HG03039 (cell line): ENCODE data around the gene FRG2C.
"Not testable (repeated sequence)": the region's sequence is repeated elsewhere in the genome, so short reads cannot be mapped to it uniquely, and the experiment has no call there.

ENCODE experiments used
- ATAC-seq: cut with Tn5 transposase; IDR thresholded peaks from one replicate; pipeline ENCODE4 v1.9.1; 2021; ENCODE audit warnings: mild to moderate bottlenecking, moderate library complexity; ENCODE audit not compliant: unreplicated experiment

Gene FRG2C

DNA sequence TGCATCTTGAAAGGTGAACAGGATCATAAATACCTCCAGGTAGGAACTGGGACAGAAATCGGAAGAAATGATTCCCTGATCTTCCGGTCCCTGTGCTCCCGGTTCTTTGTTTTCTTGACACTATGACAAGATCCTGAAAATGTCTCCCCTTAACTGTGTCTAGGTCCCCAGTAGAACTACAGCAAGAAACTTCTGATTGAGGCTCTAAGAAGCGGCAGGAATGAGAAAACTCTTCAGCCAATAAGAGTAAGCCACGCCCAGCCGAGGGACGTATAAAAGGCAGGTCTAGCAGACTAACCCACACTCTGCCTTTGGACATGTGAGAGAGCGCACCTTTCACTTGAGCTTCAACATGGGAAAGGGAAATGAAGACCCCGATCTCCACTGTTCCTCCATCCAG lies at the start of gene FRG2C:
TSS of gene FRG2C (plus strand) at position 301 of the 400 bp plus-strand sequence. CDS start at position 353, 52 bp downstream.
- not testable (repeated sequence) for ATAC-seq

DNA sequence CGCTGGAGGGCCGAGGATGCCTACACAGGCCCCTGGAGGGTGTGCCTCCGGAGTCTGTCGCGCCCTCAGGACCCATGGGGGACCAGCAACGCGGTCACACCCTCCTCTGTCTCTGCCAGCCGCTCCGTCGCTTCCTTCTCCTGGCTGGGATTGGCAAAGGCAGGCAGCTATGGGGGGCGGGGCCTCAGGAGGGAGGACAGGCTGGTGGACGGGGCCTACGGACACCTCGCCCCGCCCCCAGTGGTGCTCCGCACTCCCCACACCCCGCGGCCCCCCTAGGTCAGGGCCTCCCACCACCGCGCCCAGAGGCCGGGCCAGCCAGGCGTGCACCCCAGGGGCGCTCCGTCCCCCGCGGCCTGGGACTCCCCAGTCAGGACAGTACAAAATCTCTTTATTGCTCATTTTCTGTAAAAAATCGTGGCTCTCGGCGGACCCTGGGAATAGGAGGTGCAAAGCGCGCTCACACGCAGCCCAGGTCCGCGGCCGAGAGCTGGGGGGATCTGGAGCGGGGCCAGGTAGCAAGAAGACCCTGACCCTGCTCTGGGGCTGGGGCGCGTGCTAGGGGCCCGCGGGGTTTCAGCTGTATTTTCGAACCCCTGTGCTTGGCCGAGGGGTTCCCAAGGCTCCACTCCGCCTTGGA lies 45.3 kb upstream of the FRG2C start:
- ATAC-seq = not testable (repeated sequence)

DNA sequence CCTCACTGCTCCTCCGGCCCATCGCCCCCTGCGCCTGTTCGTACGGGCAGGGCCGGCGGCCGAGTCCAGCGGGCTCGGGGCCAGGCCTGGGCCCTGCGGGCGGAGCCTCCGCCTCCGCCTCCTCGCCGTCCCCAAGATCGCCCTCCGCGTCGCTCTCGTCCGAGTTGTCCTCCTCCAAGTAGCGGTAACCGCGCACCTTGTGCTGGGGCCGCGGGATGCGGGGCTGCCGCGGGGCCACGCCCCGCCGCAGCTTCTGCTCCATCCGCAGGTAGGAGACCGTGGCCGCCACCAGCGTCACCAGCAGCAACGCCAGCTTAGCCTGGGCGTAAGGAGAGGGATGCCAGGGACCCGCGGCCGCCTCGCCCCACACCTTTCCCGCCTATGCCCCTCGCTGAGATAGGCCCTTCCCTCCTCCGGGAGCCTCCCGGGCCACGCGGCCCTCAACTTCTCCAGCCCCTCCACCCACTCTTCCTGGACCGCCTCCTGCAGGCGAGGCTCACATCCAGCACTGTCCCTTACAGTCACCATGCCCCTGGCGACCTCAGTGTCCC lies 44.6 kb upstream of the FRG2C start:
- ATAC-seq = not testable (repeated sequence)

DNA sequence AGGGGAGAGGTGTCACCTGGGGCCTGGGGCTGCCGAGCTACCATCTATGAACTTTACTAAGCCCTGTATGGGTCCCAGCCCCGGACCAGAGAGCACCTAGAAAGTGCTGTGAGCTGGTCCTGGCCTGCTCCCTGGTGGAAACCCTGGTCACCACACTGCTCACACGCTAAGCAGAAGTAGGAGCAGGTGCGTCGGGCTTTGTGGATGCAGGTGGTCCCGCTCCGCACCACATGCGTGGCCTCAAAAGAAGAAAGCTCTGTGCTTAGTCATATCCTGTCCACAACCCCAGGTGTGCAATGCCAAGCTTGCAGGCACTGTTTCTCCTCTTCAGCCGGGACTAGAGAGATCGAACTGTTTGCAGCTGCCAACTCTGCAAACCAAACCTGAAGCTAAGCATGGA lies 42.4 kb upstream of the FRG2C start:
- ATAC-seq = not testable (repeated sequence)

DNA sequence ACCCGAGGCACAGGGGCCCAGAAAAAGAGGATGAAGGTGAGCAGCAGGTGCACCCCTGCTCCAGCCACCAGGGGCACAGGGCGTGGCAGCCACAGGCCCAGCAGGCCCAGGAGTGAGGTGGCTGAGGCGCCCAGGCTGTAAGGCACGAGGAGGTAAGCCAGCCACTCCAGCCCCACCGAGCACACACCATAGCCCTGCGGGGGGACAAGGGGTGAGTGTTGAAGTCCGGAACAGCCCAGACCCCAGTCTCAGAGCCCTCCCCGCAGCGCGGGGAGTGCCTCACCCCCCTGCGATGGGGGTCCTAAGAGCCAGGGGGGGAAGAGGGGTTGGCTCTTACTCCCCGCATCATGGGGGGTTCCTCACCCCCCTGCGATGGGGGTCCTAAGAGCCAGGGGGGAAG lies 40.5 kb upstream of the FRG2C start:
- not testable (repeated sequence) for ATAC-seq

DNA sequence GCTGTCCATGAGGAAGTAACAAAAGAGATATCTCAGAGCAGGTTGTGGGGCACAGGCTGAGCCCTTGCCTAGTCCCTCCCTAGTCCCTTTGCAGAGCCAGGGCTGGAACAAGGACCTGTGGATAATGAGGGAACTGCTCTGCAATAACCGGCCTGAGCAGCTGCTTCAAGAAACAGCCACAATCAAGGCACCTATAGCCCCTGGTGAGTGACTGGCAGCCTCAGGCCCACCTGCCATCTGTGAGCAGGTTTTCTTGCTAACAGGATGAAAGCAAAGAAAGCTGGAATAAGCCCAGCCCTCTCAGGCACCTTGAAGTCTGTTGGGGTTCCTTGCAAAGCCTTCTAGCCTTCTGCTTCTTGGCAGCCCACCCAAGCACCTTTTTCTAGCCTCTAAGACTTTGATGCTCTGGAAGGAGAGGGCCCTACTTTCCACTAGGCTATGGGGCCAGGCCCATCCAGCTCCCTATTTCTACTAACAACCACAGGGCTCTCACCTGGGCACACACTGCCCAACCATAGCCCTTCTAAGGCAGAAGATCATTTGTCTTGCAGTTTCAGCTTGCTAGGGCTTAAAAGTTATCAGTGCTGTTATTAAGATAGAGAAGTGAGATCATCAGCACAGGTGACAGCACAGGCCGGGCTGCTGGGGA lies 33.1 kb upstream of the FRG2C start:
- ATAC-seq = not testable (repeated sequence)

DNA sequence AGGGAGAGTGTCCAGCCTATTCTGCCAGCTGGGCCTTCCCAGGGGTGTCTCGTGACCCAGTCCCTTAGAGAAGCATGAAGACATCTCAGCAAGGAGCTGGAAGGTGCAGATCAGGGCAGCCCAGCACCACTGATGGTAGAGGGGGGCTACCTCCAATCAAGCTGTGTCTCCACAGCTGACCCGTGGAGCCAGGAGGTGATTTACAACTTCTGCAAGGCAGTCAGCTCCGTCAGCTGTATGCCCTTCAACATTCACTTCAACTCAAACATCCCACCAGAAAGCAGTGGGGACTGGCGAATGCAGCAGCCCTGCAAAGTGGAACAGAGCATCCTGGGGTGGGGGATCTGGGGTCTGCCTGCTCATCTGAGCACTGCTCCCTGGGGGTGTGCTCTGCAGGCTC lies 32.6 kb upstream of the FRG2C start:
- ATAC-seq = no peak

DNA sequence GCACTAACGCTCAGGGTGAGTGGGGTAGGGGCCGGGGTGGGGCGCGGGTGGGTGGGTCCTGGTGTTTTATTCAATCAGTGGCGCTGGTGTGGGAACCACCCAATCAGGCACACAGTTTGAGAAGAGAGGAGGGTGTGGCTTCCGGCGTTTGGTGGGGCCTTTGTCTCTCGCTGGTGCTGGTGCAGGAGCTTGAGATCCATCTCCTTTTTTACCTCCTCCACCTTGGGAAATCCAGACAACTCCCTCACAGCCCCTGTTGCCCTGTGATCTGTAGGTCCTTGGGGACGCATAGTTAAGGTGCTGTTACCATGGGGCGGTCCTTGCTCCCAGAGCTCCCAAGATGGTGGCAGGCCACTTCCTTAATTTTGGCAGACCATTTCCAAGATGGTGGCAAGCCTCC lies 25.2 kb upstream of the FRG2C start:
- not testable (repeated sequence) for ATAC-seq

DNA sequence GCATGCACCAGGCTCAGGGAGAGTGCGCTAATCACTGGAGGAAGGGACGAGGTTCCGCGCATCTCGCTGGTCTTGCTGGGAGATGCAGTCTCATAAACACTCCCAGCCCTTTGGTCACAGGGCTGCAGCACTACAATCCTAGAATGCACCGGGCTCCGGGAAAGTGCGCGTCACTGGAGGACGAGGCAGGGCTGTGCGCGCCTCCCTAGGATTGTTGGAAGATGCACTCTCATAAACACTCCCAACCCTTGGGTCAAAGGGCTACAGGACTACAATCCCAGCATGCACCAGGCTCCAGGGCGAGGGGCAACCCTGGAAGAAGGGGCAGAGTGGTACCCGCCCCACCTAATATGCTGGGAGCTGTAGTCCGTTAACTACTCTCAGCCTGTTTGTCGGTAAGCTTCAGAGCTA lies 23.0 kb upstream of the FRG2C start:
- not testable (repeated sequence) for ATAC-seq

DNA sequence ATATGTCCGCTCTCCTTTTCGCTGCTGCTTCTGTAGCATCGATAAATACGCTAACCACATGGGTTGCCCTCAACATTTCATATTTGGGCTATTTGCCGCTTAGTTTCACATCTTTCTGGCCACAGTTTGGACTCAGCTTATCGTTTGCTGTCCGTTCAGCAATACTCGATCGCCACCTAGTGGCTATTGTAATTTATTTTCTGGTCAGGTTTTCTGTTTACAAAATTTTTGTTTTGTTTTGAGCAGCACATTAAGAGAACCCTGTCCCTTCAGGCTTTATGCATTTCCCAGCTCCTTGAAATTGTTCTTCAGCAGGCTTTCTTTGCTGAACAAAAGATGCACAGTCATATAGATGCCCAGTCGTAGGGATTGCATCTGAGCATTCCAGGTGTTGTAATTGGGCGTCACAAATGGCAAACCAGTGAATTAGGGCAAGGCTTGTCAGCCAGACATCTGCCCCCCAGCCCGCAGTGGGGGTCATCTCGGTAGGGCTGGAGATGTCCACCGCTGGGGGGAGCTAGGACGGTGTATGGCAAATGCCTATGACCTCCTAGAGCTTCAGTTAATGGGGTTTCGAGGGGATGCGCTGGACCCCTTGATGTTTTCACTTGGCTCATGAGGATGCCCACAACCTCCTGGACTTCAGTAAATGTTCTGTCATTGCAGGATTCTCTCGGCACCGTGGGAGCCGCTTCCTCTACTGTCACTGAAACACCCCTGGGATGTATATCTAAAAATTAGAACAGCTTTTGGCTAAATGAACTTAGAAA lies 20.9 kb upstream of the FRG2C start:
- not testable (repeated sequence) for ATAC-seq

DNA sequence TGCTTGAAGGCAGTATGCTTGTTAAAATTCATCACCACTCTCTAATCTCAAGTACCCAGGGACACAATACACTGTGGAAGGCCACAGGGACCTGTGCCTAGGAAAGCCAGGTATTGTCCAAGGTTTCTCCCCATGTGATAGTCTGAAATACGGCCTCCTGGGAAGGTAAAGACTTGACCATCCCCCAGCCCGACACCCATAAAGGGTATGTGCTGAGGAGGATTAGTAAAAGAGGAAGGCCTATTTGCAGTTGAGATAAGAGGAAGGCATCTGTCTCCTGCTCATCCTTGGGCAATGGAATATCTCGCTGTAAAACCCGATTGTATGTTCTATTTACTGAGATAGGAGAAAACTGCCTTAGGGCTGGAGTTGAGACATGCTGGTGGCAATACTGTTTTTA lies 18.6 kb upstream of the FRG2C start:
- not testable (repeated sequence) for ATAC-seq

DNA sequence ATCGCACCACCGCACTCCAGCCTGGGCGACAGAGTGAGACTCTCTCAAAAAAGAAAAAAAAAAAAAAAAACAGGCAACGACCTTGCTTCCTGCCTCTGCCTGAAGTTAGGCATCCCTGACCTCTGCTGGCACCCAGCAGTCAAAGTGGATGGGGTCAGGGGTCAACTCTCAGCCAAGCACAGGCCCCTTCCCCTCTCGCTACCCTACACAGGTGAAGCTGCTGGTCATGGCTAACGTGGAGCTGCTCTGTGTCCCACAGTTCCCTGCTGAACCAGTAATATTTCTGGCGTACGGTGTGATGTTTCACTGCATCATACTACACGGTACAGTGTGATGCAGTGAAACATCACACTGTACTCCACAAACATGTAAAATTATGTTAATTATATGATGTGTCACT lies 13.9 kb upstream of the FRG2C start:
- no peak for ATAC-seq

DNA sequence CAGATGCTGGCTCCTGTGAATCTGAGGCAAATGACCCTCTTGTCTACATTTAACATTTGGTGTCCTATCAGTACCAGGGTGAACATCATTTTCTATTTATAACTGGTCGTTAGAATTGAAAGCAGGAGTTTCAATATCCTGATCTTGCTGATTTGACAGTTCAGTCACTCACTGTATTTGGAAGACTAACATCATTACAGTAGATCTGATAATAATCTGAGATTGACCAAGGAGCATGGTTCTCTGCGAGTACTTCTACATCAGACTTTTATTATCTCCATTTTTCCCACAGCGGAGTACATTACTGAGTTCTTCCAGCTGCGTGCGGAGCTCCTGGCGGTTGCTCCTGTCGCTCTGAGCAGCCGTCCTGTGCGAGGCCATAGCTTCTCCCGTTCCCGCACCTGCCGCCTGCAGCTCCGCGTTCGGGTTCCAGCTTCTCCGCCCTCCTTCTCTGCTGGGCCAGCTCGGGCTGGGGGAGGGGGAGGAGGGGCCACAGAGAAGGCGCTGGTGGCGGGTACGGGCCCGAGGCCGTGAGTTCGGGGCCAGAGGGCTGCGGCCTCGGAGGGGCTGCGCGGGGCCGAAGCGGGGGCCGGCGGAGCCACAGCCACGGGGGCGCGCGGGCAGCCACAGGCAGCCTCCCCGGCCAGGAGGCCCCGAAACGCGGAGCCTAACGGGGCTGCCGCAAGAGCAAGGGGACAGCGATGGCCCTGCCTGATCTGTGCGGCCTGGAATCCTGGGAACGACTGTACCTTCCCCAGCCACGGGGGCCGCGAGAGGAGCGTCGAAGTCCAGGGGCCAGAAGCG lies 8.8 kb upstream of the FRG2C start:
- ATAC-seq = not testable (repeated sequence)

DNA sequence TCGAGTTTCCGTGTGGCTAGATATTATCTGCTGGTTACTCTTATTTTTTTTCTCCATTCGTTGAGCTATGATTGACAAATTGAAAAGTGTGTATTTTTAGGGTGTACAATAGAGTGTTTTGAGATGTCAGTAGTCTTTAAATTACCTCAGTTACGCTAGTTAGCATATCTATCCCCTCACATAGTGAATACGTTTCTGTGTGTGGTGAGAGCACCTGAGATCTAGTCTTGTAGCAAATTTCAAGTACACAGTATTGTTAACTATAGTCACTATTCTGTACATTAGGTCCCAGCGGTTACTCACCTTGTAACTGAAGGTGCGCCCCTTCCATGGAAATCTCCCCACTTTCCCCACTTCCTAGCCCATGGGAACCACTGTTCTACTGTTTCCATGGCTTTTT lies 8.2 kb upstream of the FRG2C start:
- not testable (repeated sequence) for ATAC-seq

DNA sequence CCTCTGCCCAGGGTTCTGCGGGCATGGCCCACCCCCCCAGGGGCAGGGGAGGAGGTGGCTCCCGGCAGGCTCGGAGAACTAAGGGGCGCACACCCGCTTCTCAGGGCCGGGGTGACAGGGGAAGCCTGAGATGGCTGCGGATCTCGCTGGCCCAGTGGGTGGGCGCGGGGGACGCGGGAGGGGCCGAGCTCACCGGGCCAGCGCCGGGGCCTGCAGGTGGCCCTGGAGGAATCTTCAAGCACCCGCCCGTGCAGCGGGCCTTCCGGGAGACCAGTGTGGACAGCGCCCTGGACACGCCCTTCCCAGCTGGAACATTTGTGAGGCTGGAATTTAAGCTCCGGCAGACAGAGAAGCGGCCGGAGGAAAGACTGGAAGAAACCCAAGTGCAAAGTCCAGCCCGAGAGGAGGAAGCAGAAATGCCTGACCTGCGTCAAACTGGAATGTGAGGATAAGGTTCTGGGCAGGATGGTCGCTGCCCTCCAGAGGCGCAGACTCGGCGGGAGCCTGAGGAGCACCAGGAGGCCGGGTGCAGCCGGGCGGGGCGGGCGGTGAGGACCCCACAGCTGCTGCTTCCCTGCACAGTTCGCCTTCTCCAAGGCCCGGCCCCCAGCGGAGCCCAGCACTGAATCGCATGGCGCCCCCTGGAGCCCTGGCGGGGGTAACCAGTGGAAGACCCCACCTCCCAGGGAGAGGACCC lies 5.6 kb upstream of the FRG2C start:
- ATAC-seq = not testable (repeated sequence)

DNA sequence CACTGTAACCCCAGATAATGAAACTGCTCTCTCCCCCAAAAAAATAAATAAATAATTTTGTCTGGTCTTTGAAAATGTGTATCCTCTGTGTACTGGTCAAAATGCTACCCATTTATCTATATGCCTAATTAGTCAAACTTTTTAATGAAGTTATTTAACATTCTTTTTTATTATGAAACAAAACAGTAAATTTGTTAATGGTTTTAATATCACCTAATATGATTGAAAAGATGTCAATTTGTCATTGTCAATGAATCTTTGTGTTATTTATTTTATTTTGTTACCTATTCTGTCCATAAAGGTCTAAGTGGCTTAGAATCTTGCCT lies 5.1 kb upstream of the FRG2C start:
- not testable (repeated sequence) for ATAC-seq

DNA sequence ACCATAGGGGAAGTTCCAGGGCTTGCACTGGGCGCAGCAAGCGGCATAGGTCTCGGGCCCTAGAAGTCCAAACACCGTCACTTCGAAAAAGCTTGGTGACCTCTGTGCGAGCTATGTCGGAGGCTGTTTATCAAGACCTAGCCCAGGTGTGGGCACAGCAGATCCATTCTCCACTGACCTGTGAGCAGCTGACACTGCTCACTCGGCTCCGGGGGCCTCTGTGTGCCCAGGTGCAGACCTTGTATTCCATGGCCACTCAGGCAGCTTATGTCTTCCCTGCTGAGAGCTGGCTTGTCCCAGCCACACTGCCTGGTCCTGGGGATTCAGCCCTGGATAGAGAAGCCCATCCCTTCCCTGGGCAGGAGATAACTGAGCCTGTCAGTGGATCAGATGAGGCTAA lies 1.5 kb downstream of the FRG2C start:
- not testable (repeated sequence) for ATAC-seq

DNA sequence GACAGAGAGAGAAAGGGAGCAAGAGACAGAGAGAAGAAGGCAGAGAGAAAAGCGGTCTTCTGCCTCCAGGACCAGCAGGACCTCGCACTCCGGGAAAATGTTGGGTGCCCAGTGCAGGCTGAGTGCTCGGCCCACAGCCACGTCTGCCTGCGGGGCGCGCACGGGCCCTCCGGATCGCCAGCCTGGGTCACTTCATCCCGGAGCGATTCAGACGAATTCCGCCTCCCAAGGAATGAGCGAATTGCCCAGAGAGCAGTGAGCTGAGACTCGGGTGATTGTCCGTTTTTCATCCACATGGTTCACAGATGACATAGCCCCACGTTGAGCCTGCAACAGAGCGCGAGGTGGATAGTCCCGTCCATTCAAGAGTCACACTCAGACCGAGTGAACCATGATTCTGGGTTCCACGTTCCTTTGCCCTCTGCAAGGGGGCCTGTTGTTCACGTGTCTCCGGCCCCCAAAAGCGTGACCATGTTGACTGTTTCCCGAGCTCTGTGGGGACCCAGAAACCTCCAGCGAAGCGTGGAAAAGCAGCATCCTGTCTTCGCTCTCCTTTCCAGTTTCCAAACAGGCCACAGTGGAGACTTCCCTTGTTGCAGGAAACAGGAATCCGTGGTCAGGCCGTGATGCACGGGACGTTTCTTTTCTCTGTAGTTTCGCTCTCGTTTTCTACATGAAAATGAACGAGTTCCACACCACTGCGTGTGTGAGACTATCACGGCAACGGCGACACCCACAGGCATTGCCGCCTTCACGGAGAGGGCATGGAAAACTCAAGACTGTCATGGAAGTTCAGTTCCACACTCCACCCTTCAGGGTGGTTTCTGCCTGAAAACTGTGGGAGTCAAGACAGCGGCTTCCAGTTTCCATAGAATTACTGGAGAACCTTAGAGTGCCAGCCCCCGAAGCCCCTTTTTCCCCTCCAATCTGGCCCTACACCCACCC lies 3.9 kb downstream of the FRG2C start:
- ATAC-seq = not testable (repeated sequence)

DNA sequence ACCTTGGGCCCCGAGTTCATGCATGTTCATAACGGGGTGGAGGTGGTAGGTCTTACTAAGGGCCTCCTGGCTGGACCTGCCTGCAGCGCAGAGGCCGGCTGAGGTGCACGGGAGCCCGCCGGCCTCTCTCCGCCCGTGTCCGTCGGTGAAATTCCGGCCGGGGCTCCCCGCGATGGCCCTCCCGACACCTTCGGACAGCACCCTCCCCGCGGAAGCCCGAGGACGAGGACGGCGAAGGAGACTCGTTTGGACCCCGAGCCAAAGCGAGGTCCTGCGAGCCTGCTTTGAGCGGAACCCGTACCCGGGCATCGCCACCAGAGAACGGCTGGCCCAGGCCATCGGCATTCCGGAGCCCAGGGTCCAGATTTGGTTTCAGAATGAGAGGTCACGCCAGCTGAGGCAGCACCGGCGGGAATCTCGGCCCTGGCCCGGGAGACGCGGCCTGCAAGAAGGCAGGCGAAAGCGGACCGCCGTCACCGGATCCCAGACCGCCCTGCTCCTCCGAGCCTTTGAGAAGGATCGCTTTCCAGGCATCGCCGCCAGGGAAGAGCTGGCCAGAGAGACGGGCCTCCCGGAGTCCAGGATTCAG lies 4.7 kb downstream of the FRG2C start:
- not testable (repeated sequence) for ATAC-seq
